IPS DF 19.7 (cell line): ENCODE measurements around the gene HOXC5.

Experiments
- DNase-seq: peaks from one replicate; pipeline ENCODE4 v3.0.0-alpha.2; 2013; ENCODE audit warnings: low read depth, low spot score

The HOXC5 gene

DNA sequence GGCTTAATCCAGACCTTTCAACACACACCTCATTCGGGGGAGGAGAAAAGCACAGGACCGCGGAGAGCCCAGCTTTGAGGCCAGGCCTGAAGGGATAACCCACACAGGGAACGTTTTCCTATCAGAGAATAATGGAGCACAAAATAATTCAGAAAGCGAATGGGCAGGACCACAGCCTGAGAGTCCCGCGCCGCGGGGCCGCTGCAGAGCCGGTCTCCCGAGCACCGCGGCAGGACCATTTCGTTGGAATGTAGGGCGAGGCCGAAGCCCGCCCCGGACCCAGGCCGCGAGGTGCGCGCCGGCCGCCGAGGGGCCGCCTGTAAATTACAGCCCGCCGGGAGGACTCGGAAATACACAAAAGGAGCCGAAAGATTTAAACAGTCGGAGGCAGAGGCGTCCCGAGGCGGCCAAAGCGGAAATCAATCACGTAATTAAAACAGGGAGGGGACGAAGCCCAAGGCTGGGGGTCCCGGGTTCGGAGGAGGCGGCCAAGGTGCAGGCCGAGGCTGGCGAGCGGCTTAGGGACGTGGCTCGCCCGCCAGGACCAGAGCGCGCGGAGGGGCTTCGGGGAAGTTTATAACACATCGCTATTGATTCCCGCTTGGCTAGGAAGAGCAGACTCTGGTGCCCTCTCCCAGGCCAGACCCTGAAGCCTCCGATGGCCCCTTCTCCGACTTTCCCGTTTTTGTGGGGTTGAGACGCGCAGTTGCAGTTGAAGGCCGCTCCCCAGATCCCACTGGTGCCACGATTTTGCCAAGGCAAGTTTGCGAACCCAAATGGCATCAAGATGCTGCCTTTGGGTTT is 14.5 kb downstream of the HOXC5 start:
- no peak for DNase-seq

DNA sequence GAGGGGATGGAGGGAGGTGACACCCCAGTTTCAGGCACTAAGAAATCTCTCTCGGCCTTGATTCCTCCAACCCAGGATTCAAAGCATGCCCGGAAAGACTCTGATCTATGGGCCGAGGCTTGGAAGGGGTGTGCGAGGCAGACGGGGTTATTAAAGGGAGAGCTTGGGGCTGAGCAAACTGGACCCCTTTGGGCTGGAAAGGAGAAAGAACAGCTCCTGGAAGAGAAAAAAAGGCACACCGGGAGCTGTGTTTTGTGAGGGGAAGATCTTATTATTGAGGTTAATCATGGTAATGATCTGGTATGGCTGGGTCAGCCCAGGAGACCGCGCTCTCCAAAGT is 15.1 kb downstream of the HOXC5 start:
- no peak for DNase-seq

DNA sequence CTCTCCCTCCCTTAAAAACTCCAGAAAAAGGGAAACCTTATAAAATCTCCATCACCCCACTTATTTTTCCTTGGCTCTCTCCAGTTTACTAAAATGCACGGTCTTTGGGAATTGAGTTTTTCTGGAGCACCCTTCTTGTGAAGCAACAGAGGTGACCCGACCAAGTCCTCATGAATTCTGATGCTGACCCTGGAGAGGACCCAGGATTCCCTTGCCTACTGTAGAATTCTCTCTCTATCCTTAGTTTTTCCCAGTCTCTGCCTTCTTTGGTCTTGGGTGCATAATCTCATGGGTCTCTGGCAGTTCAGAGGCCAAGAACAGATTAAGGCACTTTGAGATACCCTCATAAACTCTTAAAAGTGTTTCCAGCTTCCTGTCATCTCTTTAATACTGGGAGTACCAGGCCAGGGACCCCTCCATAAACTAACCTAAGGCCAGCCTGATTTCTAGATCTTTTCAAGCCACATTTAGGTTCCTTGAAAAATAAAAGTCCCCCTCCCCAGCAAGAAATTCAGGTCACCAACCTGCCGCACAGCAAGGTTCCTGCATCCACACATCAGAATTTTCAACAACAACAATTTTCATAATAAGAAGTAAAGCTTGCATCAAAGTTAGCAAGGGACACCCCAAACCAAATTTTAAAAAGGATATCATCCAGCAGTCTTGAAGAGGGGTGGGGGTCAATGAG is 15.7 kb downstream of the HOXC5 start:
- DNase-seq, result no peak

DNA sequence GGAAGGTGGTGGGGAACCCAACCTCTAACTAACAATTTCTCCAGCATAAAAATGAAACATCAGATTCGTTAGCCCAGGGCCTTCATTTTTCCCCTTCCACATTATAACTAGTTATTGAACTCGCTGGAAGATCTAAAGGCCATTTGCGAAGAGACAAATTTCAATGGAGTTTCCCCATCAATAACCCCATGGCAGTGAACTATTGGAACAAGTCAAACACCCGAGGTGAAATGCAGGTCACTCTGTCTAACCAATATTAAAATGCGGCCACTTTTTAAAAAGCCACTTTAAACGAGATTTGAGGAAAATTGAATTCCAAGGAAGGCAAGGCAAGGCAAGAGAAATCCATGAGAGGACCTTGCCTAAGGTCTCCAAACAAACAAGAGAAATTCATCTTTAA is 16.3 kb downstream of the HOXC5 start:
- no peak for DNase-seq

DNA sequence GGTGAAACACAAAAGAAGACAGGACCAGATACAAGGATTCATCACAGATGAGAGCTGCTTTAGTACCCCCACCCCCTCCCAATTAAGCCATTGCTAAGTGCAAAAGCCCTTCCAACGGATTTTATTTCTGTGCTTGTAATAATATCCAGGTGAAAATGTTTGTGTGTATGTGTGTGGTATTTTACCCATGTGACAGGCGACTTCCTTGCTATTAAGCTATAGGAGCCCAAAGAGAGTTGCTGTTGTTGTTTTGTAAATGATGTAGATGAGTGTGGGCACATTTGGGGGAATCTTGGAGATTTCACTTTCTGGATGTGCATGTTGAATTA is 17.6 kb downstream of the HOXC5 start:
- DNase-seq, result no peak

DNA sequence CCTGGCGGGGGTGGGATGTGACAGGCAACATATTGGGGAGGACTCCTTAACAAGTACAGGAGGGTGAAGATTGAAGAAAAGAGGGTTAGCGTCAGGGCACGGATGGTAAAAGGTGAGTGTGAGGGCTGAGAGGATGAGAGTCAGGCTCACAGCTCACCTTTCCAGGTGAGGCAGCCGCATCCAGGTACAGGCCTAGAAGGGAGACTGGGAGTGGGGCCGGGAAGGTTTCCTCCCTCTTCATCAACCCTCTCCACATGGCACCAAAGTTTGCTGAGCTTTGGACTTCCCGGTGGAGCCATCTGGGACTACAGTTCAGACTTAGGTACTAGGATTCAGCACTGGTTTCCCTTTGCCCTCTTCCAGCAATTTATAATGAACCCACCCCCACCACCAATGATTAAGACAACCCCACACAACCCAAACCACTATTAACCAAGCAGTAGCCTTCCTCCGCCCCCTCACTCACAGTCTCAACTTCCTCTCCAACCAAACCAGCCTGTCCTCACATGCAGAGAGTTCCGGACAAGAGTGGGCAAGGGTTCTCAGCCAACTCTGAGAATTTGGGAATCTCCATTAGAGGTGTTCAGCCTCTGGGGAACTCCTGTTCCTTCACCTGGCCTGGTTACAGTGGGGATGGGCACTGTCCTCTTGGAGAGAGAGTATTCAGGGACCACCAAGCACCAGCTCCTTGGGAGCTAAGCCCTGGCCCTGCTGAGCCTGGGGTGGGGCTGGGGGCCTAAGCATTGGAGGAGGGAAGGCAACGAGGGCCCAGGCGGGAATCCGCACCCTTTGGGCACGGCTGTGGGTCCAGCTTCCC is 18.4 kb downstream of the HOXC5 start:
- DNase-seq, result no peak

DNA sequence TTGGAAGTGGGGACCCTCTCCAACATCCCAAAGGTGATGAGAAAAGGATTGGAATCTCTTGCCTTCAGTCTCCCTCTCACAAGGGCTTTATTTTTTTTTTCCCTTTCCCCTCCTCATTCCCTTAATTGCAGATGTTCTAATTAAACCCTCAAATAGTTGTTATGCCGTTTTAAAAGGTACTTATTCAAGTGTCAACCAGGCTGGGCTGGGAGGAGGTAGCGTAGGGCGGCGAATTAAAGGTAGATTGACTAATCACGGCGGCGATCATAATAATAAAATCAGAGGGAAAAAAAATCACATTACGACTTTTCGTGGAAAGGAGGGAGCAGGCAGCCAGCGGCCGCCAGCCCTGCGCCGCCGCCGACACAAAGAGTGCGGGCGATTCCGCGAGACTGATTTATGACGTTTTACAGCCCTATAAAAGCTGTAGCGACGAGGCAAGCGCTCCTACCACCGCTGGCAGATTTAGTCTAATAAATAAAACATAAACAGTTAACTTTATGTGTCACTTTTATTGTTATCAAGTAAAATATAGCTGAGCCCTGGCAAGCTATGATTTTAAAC is 19.1 kb downstream of the HOXC5 start:
- DNase-seq, result no peak

DNA sequence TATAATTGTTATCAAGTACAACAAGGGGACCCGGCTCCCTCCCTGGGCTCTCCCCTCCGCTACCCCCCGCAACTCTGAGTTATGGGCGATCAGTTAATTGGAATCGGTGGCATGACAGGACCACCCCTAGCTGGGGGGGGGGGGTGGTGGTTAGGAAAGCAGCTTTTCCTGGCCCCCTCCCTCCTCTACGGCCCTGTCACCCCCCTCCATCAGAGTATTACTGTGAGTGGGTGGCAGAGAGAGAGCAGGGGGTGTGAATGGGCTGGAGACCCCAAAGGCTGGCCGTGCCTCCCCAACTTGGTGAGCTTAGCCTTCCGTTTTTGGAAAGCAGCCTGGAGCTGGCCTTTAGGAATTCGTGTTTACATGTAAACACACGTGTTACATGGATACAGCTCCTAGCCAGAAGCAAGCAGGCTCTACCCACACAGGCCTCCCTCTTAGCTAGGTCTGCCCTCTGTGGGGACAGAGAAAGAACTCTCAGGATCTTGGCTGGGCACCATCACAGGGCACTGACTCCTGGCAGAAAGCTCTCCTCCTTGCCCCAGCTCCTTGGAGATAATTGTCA is 19.7 kb downstream of the HOXC5 start:
- DNase-seq, result no peak

DNA sequence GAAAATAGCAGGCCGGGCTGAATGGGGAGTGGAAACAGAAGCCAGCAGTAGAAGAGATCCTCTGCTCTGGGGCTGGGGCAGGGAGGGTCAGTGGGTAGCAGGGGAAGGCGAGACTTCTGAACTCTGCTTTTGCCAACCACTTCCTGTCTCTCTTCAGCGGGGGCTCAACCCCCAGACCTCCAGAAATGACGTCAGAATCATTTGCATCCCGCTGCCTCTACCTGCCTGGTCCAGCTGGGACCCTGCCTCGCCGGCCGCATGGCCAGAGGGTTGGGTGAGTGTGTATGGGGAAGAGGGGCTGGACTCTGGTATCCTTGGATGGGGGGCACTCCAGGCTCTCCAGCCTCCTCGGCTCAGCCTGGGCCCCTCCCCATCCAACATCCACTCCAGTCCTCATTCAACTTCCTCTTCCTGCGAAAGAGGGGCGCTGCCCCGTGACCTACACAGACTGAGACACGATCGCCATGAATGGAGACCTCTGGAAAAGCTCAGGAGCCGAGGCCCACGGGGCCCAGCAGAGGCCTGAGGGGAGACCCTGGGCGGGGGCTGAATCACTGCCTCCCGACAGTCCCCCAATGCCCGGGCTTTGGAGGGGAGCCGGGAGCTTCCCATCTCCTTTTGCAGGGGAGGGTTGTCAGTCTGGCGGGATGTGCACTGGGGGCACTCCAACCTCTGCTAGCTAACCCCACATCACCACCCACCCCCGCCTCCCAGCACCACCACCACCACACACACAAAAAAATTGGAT is 20.3 kb downstream of the HOXC5 start:
- DNase-seq, result no peak

DNA sequence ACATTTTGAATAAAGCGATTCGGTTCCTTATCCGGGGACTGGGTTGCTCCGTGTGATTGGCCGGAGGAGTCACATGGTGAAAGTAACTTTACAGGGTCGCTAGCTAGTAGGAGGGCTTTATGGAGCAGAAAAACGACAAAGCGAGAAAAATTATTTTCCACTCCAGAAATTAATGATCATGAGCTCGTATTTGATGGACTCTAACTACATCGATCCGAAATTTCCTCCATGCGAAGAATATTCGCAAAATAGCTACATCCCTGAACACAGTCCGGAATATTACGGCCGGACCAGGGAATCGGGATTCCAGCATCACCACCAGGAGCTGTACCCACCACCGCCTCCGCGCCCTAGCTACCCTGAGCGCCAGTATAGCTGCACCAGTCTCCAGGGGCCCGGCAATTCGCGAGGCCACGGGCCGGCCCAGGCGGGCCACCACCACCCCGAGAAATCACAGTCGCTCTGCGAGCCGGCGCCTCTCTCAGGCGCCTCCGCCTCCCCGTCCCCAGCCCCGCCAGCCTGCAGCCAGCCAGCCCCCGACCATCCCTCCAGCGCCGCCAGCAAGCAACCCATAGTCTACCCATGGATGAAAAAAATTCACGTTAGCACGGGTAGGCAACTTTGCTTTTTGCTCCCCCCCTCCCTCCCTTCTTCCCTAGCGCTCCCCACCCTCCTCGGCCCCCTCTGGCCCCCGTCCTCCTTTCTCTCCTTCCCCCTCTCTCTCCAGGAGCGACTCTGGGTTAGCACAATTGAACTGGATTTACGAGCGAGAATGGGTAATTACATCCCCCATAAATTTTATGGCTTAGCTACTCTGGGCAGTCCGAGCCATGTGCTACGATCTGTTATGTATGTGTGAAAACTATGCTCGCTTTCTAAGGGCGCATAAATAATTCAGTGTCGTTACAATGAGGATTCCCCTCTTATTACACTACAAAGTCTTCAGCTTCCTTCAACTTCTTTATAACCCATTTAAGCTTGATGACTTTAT is 21.2 kb downstream of the HOXC5 start, which contains the start of gene HOXC4:
Gene HOXC4 (plus strand): TSS at position 85 of the 991 bp plus-strand sequence. CDS start 88 bp downstream, at position 173.
- no peak for DNase-seq

DNA sequence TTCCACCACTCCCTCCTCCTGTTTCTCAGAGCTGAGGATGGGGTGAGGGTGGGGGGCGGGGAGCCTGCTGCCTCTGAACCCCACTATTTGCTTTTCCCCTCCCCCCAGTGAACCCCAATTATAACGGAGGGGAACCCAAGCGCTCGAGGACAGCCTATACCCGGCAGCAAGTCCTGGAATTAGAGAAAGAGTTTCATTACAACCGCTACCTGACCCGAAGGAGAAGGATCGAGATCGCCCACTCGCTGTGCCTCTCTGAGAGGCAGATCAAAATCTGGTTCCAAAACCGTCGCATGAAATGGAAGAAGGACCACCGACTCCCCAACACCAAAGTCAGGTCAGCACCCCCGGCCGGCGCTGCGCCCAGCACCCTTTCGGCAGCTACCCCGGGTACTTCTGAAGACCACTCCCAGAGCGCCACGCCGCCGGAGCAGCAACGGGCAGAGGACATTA is 21.9 kb downstream of the HOXC5 start:
- no peak for DNase-seq

DNA sequence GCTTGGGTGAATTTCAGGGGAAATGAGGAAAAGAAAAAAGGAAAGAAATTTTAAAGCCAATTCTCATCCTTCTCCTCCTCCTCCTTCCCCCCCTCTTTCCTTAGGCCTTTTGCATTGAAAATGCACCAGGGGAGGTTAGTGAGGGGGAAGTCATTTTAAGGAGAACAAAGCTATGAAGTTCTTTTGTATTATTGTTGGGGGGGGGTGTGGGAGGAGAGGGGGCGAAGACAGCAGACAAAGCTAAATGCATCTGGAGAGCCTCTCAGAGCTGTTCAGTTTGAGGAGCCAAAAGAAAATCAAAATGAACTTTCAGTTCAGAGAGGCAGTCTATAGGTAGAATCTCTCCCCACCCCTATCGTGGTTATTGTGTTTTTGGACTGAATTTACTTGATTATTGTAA is 22.7 kb downstream of the HOXC5 start:
- no peak for DNase-seq

DNA sequence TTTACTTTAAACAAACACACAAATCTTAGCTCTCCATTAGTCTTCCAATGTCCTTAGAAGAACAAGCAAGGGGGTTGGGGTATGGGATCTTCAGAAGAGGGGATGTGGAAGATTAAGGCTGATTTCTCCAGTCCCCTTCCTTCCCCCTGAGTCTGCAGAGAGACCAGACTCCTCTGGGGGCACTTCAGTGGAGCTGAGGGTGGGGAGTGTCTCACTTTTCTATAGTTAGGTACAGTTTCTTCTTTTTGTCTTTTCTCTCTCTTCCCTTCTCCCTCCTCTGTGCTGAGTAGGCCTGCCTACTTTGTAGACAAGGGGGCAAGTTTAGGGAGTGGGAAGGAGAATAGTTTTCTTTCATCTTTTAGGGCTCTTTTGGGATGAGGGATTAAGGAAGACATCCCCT is 23.3 kb downstream of the HOXC5 start:
- no peak for DNase-seq

DNA sequence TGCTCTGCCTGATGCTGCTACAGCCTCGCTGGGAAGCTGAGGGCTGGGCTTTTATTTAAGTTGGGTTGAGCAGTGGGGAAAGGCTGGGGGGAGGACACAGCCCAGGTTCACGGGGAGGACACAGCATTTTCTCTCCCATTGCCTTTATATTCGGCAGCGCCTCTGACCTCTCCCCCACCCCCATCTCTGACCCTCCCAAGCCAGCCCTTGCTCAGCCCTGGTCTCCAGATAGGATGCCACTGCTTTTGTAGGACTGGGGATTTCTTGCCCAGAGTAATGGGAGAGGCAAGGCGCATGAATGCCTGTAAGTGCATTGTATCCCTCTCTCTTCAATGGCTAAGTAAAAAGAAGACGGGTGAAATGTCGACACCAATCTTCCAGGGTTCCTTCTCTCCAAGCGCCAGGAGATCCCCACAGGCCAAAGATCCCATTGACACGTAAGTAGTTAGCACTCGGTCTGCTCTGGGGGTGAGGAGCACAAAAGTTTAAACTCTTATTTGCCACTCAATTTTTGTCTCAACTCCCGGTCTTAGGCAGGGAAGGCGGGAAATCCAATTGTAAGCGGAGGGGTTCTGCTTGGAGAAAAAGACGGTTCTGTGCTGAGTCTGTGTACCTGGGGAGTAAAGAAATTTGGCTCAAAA is 25.4 kb downstream of the HOXC5 start:
- no peak for DNase-seq

DNA sequence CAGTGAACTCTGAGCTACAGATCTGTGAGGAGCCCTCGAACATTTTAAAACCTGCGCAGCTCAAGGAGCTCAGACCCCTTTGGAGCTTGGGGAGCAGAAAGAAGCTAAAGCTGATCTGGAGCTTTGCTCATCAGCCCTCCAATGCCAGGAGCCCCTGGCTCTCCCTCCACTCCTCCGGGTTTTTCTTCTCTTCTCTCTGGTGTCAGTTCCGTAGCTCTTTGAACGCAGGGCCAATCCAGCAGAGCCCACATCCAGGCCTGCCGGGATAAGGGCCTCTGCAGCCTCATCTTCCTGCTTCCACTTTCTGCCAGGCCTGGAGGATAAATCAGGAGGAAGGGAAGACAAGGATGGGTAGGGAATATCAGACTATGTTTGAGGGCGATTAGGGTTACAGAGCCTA is 26.8 kb downstream of the HOXC5 start:
- DNase-seq, result no peak

DNA sequence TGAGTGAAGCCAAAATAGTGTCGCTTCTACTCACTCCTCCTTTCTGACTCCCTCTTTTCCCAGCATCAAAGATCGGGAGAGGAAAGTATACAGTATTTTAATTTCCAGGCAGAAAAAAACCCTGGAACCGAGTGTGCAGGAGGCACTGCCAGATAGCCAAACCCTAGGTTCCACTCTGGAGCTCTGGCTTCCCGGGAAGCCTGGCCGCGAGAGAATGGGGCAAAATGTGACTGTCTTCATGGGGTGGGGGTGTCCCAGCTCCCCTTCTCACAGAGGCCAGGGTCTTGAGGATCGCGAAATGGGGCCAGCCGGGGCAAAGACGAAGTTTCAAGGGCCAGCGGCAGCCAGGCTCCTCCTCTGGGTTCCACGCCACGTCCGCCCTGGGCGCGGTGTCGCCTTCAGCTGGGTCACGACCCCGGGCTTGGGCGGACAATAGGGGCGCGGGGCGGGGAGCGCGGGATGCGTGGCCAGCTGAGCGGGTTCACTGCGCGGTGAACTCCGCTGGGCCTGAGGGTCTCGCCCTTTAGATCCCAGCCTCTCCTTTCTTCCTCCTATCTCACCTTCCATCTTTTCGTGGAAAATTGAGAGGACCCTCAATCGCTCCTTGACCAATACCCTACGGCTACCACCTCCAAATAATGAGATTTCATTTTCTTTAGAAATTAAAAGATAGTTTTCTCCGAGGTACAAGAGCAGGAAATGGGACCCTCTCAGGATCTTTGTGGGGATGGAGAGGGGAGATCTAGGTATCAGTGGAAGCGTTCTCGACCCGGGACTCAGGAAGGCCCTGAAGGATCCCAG is 27.5 kb downstream of the HOXC5 start:
- no peak for DNase-seq

DNA sequence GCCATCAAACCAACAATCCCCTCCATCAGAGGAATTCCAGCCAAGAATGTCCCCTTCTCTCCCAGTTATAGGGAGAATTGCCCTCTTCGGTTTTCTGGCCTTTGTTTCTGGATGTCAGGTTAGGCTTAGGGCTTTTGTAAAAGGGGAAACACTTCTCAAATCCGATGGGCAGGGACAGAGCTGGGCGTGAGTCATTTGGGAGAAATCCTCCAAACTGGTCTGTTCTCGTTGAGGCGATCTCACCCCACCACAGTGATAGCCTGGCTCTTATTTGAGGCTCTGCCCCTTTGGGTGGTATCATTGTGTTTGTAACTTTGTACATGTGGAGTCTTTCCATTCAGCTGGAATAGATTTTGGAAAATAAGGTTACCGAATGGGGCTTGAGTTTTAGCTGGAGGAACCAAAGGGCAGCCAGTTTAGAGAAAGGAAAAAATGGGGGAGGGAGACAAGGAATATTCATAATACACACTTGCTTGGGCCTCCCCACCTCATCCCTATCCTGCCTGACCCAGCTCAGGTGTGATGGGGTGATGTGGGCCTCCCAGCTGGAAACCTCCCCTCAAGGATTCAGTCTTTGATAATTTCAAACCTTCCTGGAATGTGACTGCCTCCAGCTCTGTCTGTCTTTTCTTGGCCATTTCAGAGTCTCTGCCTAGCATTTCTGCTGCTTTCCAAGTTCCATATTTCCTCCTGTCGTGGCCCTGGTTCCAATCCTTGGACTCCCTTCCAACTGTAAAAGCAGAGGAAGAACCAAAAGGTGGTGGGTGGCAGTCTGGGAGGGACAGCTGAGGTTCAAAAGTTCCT is 28.3 kb downstream of the HOXC5 start:
- no peak for DNase-seq

DNA sequence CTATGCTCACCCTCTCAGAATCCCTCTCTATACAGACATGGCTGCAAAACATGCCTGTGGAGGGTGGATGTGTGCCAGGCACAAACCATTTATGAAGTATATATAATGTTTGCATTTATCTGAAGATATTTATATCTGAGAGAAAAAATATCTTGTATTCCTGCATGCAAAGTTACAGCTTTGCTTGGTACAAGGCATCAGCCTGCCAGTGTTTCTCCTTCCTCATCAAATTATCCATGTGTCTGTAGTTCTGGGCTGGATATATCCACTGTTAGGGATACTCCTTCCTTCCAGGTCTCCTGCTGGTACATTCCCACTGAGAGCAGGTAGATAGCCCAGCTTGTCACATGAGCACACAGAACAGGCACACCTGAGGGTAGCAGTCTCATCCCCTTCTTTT is 32.8 kb downstream of the HOXC5 start:
- no peak for DNase-seq
